ENCODE results near the gene FAF2.

DNA sequence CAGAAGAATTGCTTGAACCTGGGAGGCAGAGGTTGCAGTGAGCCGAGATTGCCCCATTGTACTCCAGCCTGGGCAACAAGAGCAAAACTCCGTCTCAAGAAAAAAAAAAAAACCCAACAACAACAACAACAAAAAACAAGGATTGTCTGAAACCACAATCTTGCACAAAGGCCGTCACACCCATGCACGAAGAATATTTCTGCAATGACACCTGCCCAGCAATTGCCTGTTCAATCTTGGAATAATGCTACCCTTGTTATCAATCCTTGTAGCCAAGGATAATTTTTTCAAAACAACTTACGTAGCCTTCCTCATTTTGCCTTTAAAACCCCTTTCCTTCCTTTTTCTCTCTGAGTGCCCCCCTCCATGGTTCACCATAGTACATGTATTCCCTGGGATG, 28.1 kb upstream of the FAF2 start:
- TF ChIP-seq, protein P1, sequence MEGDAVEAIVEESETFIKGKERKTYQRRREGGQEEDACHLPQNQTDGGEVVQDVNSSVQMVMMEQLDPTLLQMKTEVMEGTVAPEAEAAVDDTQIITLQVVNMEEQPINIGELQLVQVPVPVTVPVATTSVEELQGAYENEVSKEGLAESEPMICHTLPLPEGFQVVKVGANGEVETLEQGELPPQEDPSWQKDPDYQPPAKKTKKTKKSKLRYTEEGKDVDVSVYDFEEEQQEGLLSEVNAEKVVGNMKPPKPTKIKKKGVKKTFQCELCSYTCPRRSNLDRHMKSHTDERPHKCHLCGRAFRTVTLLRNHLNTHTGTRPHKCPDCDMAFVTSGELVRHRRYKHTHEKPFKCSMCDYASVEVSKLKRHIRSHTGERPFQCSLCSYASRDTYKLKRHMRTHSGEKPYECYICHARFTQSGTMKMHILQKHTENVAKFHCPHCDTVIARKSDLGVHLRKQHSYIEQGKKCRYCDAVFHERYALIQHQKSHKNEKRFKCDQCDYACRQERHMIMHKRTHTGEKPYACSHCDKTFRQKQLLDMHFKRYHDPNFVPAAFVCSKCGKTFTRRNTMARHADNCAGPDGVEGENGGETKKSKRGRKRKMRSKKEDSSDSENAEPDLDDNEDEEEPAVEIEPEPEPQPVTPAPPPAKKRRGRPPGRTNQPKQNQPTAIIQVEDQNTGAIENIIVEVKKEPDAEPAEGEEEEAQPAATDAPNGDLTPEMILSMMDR (IDR thresholded peaks at IDR 0.05) = no peak
- no peak for TF ChIP-seq ZFX (IDR thresholded peaks at IDR 0.05; ENCODE audit: borderline replicate concordance)

Measured in 22Rv1 (cell line).